H9 (cell line): ENCODE measurements around the gene SECTM1. TPM values are rescaled to one million over a fixed set of nuclear protein-coding genes. Genes with fewer than 3 reads are reported as not detected.

Experiments
- DNase-seq: peaks from one replicate; pipeline ENCODE4 v3.0.0-alpha.2; 2017
- H2AFZ ChIP-seq: one replicate; pipeline ENCODE4 v1.6.1; 2013; ENCODE audit warnings: mild to moderate bottlenecking, low read length, control low read depth, moderate library complexity
- H2AK5ac ChIP-seq: 2 replicates; pipeline ENCODE4 v1.6.1; 2013; ENCODE audit warnings: low read length, control low read depth, mixed read lengths; ENCODE audit not compliant: insufficient read length
- H2BK120ac ChIP-seq: one replicate; pipeline ENCODE4 v1.6.1; 2013; ENCODE audit warnings: low read depth, mild to moderate bottlenecking, low read length, control low read depth, inconsistent platforms; ENCODE audit not compliant: poor library complexity, severe bottlenecking
- H2BK12ac ChIP-seq: 2 replicates; pipeline ENCODE4 v1.6.1; 2013; ENCODE audit warnings: low read length, control low read depth, mixed read lengths, low read depth; ENCODE audit not compliant: insufficient read length
- H2BK15ac ChIP-seq: 2 replicates; pipeline ENCODE4 v1.6.1; 2013; ENCODE audit warnings: low read depth, low read length, control low read depth
- H2BK20ac ChIP-seq: one replicate; pipeline ENCODE4 v1.6.1; 2013; ENCODE audit warnings: low read depth, mild to moderate bottlenecking, low read length, control low read depth, inconsistent platforms; ENCODE audit not compliant: poor library complexity, severe bottlenecking
- H2BK5ac ChIP-seq: 2 replicates; pipeline ENCODE4 v1.6.1; 2013; ENCODE audit warnings: low read length, control low read depth, mixed read lengths; ENCODE audit not compliant: insufficient read length
- H3K14ac ChIP-seq: 2 replicates; pipeline ENCODE4 v1.6.1; 2013; ENCODE audit warnings: low read length, control low read depth; ENCODE audit not compliant: insufficient read depth
- H3K18ac ChIP-seq: 2 replicates; pipeline ENCODE4 v1.6.1; 2013; ENCODE audit warnings: low read depth, mild to moderate bottlenecking, mixed read lengths, low read length, control low read depth; ENCODE audit not compliant: insufficient read length
- H3K23ac ChIP-seq: 2 replicates; pipeline ENCODE4 v1.6.1; 2013; ENCODE audit warnings: low read length, control low read depth, mixed read lengths, low read depth; ENCODE audit not compliant: insufficient read length
- H3K23me2 ChIP-seq: 2 replicates; pipeline ENCODE4 v1.6.1; 2013; ENCODE audit warnings: low read depth, mild to moderate bottlenecking, mixed read lengths, low read length, control low read depth; ENCODE audit not compliant: insufficient read length, poor library complexity, severe bottlenecking
- H3K27ac ChIP-seq: 2 replicates; pipeline ENCODE4 v1.5.1; 2013; ENCODE audit warnings: low read length, control low read depth, mixed read lengths, low read depth; ENCODE audit not compliant: insufficient read length
- H3K27me3 ChIP-seq: 2 replicates; pipeline ENCODE4 v1.6.1; 2013; ENCODE audit warnings: low read length, control low read depth, inconsistent platforms; ENCODE audit not compliant: insufficient read depth
- H3K4ac ChIP-seq: 2 replicates; pipeline ENCODE4 v1.6.1; 2013; ENCODE audit warnings: low read depth, mild to moderate bottlenecking, control low read depth, inconsistent platforms, low read length, moderate library complexity
- H3K4me1 ChIP-seq: 2 replicates; pipeline ENCODE4 v1.6.1; 2013; ENCODE audit warnings: low read length, control low read depth, inconsistent platforms; ENCODE audit not compliant: insufficient read depth
- H3K4me2 ChIP-seq: 2 replicates; pipeline ENCODE4 v1.6.1; 2013; ENCODE audit warnings: low read length, control low read depth, mixed read lengths; ENCODE audit not compliant: insufficient read length, insufficient read depth
- H3K56ac ChIP-seq: 2 replicates; pipeline ENCODE4 v1.6.1; 2013; ENCODE audit warnings: low read depth, mild to moderate bottlenecking, mixed read lengths, low read length, control low read depth; ENCODE audit not compliant: insufficient read length
- H3K79me1 ChIP-seq: 2 replicates; pipeline ENCODE4 v1.6.1; 2013; ENCODE audit warnings: low read depth, mild to moderate bottlenecking, moderate library complexity, low read length, control low read depth, inconsistent platforms; ENCODE audit not compliant: insufficient read depth, poor library complexity, severe bottlenecking
- H3K79me2 ChIP-seq: 2 replicates; pipeline ENCODE4 v1.6.1; 2013; ENCODE audit warnings: low read length, control low read depth, inconsistent platforms; ENCODE audit not compliant: insufficient read depth
- H3K9ac ChIP-seq: 2 replicates; pipeline ENCODE4 v1.6.1; 2013; ENCODE audit warnings: low read length, control low read depth, mixed read lengths; ENCODE audit not compliant: insufficient read length; ENCODE audit errors: extremely low read depth
- H3K9me3 ChIP-seq: one replicate; pipeline ENCODE4 v1.6.1; 2013; ENCODE audit warnings: low read depth, low read length, inconsistent platforms; ENCODE audit not compliant: control insufficient read depth
- H3T11ph ChIP-seq: one replicate; pipeline ENCODE4 v1.6.1; 2013; ENCODE audit warnings: mild to moderate bottlenecking, low read length, control low read depth, inconsistent platforms
- H4K20me1 ChIP-seq: one replicate; pipeline ENCODE4 v1.6.1; 2013; ENCODE audit not compliant: control insufficient read depth, insufficient read length, insufficient read depth
- H4K5ac ChIP-seq: 2 replicates; pipeline ENCODE4 v1.6.1; 2013; ENCODE audit warnings: low read depth, mild to moderate bottlenecking, mixed read lengths, low read length, control low read depth; ENCODE audit not compliant: insufficient read length
- H4K8ac ChIP-seq: replicated peaks from 2 replicates; pipeline ENCODE4 v1.6.1; 2013; ENCODE audit warnings: low read length, control low read depth, mixed read lengths, low read depth; ENCODE audit not compliant: insufficient read length
- H4K91ac ChIP-seq: 2 replicates; pipeline ENCODE4 v1.6.1; 2013; ENCODE audit warnings: low read depth, mild to moderate bottlenecking, moderate library complexity, mixed read lengths, low read length, control low read depth; ENCODE audit not compliant: insufficient read length
- H3K27ac Mint-ChIP-seq, 3 experiments: 2 replicates in 2 of 3; 3 replicates in 1 of 3; pipeline ENCODE4 v1.8.0; 2020 to 2021; ENCODE audit warnings: mixed read lengths in 3 of 3, mild to moderate bottlenecking in 1 of 3, moderate library complexity in 1 of 3
- H3K27me3 Mint-ChIP-seq: 2 replicates; pipeline ENCODE4 v1.8.0; 2021; ENCODE audit warnings: low read depth, mild to moderate bottlenecking, moderate library complexity, mixed read lengths
- H3K36me3 Mint-ChIP-seq, 3 experiments: 2 replicates in 2 of 3; 3 replicates in 1 of 3; pipeline ENCODE4 v1.8.0; 2020 to 2021; ENCODE audit warnings: low read depth in 3 of 3, mixed read lengths in 3 of 3; ENCODE audit not compliant: insufficient read depth in 1 of 3
- H3K4me1 Mint-ChIP-seq, 2 experiments: 2 replicates each; pipeline ENCODE4 v1.8.0; 2020; ENCODE audit warnings: mixed read lengths in 2 of 2
- H3K4me3 Mint-ChIP-seq, 2 experiments: 2 replicates in 1 of 2; 3 replicates in 1 of 2; pipeline ENCODE4 v1.8.0; 2020 to 2021; ENCODE audit warnings: mild to moderate bottlenecking in 2 of 2, mixed read lengths in 2 of 2, moderate library complexity in 1 of 2
- H3K9me3 Mint-ChIP-seq, 2 experiments: 2 replicates in 1 of 2; 3 replicates in 1 of 2; pipeline ENCODE4 v1.8.0; 2020; ENCODE audit warnings: mild to moderate bottlenecking in 2 of 2, mixed read lengths in 2 of 2, moderate library complexity in 1 of 2
- CTCF ChIP-seq: fragments of 200-600 bp; sonication (generic); conservative IDR thresholded peaks from 3 replicates; pipeline ENCODE4 v1.8.0; 2021; ENCODE audit warnings: antibody characterized with exemption, mild to moderate bottlenecking
- WGBS: extraction: QIAGEN DNeasy Blood & Tissue Kit; methylation state at CpG from one replicate; pipeline ENCODE4 v1.1.7; 2013; ENCODE audit warnings: missing lambda C conversion rate, low lambda C conversion rate, mixed read lengths; ENCODE audit not compliant: insufficient read length; ENCODE audit errors: extremely low coverage; 5-methylcytosine and 5-hydroxymethylcytosine counted together
- total RNA-seq: library from RNA; stranded (reverse); gene quantifications from 2 replicates; pipeline ENCODE4 v1.2.1, GENCODE V29; 2021

The SECTM1 gene
- total RNA-seq, 1 experiment from 2014 or later, result 0.28 TPM

- peaks cover 0 to 10% of the 10 kb centered on the region in 2 experiments; a peak in 3 of 5 replicates for H3K9me3 Mint-ChIP-seq
- H2BK120ac ChIP-seq, result no peak overlapping the region
- H3K4me3 Mint-ChIP-seq, result no peak overlapping the region; a peak in 1 of 5 replicates
- H3K18ac ChIP-seq, result no peak overlapping the region
- H3K36me3 Mint-ChIP-seq, result no peaks in the 10 kb centered on the region
- H3K79me2 ChIP-seq, result no peaks in the 10 kb centered on the region
- no peak overlapping the region for H3K4me2 ChIP-seq
- no peak overlapping the region for H3T11ph ChIP-seq
- peaks cover 4% of the 10 kb centered on the region for H4K20me1 ChIP-seq
- H3K14ac ChIP-seq, result no peak overlapping the region; the same call in 1 of the 2 replicates
- no peaks in the 10 kb centered on the region for H3K9me3 ChIP-seq
- H2BK5ac ChIP-seq, result no peak overlapping the region
- no peak overlapping the region for H2AFZ ChIP-seq
- no peak for DNase-seq
- no CpG with 5 or more reads among the region's 13 CpGs for WGBS
- no peak overlapping the region for H2BK15ac ChIP-seq
- H3K9ac ChIP-seq, result no peak overlapping the region
- no peaks in the 10 kb centered on the region for H3K23me2 ChIP-seq
- no peak overlapping the region for H2BK20ac ChIP-seq
- H3K27me3 Mint-ChIP-seq, result peaks cover 17% of the 10 kb centered on the region
- no peak for TF ChIP-seq CTCF
- H2BK12ac ChIP-seq, result no peak overlapping the region
- no peak overlapping the region for H4K5ac ChIP-seq
- H3K27ac ChIP-seq, result no peak overlapping the region
- H4K91ac ChIP-seq, result no peak overlapping the region
- H3K4me1 Mint-ChIP-seq, result peaks cover 14 to 27% of the 10 kb centered on the region in 2 experiments
- H3K27me3 ChIP-seq, result no peaks in the 10 kb centered on the region
- no peak overlapping the region for H4K8ac ChIP-seq
- peaks cover under 1% of the 10 kb centered on the region; the same call in 1 of the 2 replicates for H3K4me1 ChIP-seq
- H3K4ac ChIP-seq, result no peak overlapping the region
- no peaks in the 10 kb centered on the region for H3K79me1 ChIP-seq
- no peak overlapping the region for H2AK5ac ChIP-seq
- H3K56ac ChIP-seq, result no peak overlapping the region
- H3K23ac ChIP-seq, result no peak overlapping the region
- no peak overlapping the region for H3K27ac Mint-ChIP-seq
Observed at GRCh38 chr17:82283208-82283749, 50.3 kb downstream of the SECTM1 start.
